LNCAP (cell line): ENCODE results near the gene MRRF.

Experiments
- CTCF ChIP-seq: fragments of 450-650 bp; IDR thresholded peaks from 2 replicates; pipeline ENCODE4 v1.5.1; 2017; ENCODE audit warnings: mild to moderate bottlenecking

MRRF gene

GRCh38 chr9:122225312-122226141, 39.2 kb upstream of the MRRF start:
- no peak for TF ChIP-seq CTCF

DNA sequence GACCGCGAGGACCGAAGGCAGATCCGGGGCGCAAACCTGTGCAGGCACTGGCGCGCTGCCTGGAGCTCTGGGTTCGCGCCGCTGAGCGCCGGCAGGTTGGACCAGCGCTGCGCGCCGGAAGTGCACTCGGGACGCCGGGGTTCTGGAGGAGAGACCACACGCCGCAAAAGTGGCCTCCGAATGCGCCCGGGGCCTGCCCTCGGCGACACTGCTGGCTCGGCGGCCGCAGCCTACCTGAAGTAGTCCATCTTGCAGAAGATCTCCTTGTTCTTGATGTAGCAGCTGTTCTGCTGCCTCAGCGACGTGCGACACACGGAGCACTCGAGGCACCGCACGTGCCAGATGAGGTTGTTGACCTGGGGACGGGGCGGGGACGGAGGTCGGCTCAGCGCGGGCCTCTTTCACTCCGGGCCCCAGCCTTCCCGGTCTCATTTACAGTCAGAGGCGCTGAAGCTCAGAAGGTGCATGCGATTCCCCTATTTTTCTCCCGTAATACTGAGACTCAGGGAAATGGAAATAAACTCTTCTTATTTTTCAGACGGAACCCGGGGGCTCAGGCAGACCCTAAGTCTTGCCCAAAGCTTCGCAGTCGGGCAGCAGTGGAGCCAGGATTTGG, 38.4 kb upstream of the MRRF start:
- TF ChIP-seq CTCF, result no peak

GRCh38 chr9:122226758-122227574, 37.7 kb upstream of the MRRF start:
- TF ChIP-seq CTCF, result no peak

DNA sequence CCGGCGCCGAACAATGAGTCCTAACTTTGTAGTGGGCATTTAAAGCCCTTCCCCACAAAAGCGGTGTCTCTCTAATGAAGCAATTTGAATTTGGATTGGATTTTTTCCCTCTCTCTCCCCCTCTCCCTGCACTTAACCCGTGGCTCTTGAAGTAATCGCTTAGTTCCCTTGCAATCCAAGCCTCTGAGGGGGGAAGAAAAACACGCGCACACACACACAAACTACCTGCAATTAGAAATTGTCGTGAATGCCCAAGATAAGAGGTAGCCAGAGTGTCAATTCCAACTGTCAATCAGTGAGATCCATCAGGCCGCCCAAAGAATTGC, 37.1 kb upstream of the MRRF start:
- no peak for TF ChIP-seq CTCF

GRCh38 chr9:122228191-122228567, 36.5 kb upstream of the MRRF start:
- no peak for TF ChIP-seq CTCF

- TF ChIP-seq CTCF, result no peak
Measured at GRCh38 chr9:122228568-122229484, 35.9 kb upstream of the MRRF start, which contains the start of gene LHX6. Gene LHX6 (minus strand): TSS chr9:122228957. CDS start chr9:122228740, 217 bp downstream.

- TF ChIP-seq CTCF, result no peak
Measured at GRCh38 chr9:122229485-122229837, 35.2 kb upstream of the MRRF start.
